Upper lobe of left lung (tissue), 6 donors: ENCODE results near the gene HOXB7. TPM values are rescaled to one million over a fixed set of nuclear protein-coding genes. Genes with fewer than 3 reads are reported as not detected.
A peak's percentile ranks its signal among the peaks of the same experiment; 100 is the strongest.

ENCODE experiments used
- ATAC-seq, 2 donors: fragments of 200-7000 bp; cut with Tn5 transposase; one replicate each; pipeline ENCODE4 v1.9.1; 2022; ENCODE audit warnings: mild to moderate bottlenecking in 2 of 2, moderate library complexity in 2 of 2; ENCODE audit not compliant: low FRiP score in 2 of 2
- DNase-seq, 2 donors: peaks; one replicate each; pipeline ENCODE4 v3.0.0-alpha.2; 2019 to 2020
- H3K27ac ChIP-seq, 4 donors: fragments of 200-600 bp; sonication (generic); one replicate each; pipeline ENCODE4 v1.5.1; 2016 to 2019
- H3K27me3 ChIP-seq, 4 donors: fragments of 200-600 bp; sonication (generic); one replicate each; pipeline ENCODE4 v1.5.1; 2017 to 2019
- H3K36me3 ChIP-seq, 4 donors: fragments of 200-600 bp; sonication (generic); one replicate each; pipeline ENCODE4 v1.5.1; 2016 to 2019
- H3K4me1 ChIP-seq, 4 donors: fragments of 200-600 bp; sonication (generic); one replicate each; pipeline ENCODE4 v1.5.1; 2018 to 2019
- H3K4me3 ChIP-seq, 4 donors: fragments of 200-600 bp; sonication (generic); one replicate each; pipeline ENCODE4 v1.5.1; 2017 to 2019; ENCODE audit warnings: mild to moderate bottlenecking in 2 of 4, moderate library complexity in 1 of 4
- H3K9me3 ChIP-seq, 4 donors: fragments of 200-600 bp; sonication (generic); one replicate each; pipeline ENCODE4 v1.5.1; 2018 to 2019
- CTCF ChIP-seq, 6 experiments: fragments of 450-650 bp in 4 of 6; fragments of 200-600 bp in 2 of 6; sonication (generic) in 2 of 6; IDR thresholded peaks; one replicate each; pipeline ENCODE4 v1.5.1; 2016 to 2019; ENCODE audit warnings: antibody characterized with exemption in 6 of 6
- EP300 ChIP-seq, 4 donors: sonication (generic); formaldehyde crosslinking; IDR thresholded peaks; one replicate each; pipeline ENCODE4 v1.5.1; 2017; ENCODE audit warnings: antibody characterized with exemption in 4 of 4, control low read depth in 2 of 4
- POLR2A ChIP-seq, 4 donors: fragments of 450-650 bp; IDR thresholded peaks; one replicate each; pipeline ENCODE4 v1.5.1; 2016 to 2017; ENCODE audit warnings: antibody characterized with exemption in 4 of 4, mild to moderate bottlenecking in 2 of 4
- POLR2AphosphoS5 ChIP-seq, 2 donors: sonication (generic); formaldehyde crosslinking; IDR thresholded peaks; one replicate each; pipeline ENCODE4 v1.5.1; 2017; ENCODE audit warnings: antibody characterized with exemption in 2 of 2
- WGBS, 2 donors: methylation state at CpG; one replicate each; pipeline ENCODE4 v1.1.5; 2017 to 2018; 5-methylcytosine and 5-hydroxymethylcytosine counted together
- total RNA-seq, 6 donors: library from RNA; depleted of rRNA in 4 of 6; stranded (reverse); fragments of >200 nt in 4 of 6; gene quantifications; one replicate each; pipeline versions ENCODE4 v1.1.0 to v1.2.1, GENCODE V29; 2016 to 2021
- donor health status: DM: no; HTN: no; CAD: no; lungs with moderate emphysema.
- donor health status: DM: no; HTN: yes; CAD: no; lungs with severe emphysema.

The HOXB7 gene
- total RNA-seq, 6 donors from 2014 or later: 1.1 to 3.7 (median 1.3) TPM; not detected in 1

- Histone ChIP-seq H3K27ac (no peak overlapping the region), H3K4me3 (no peak overlapping the region), H3K9me3 (no peaks in the 10 kb centered on the region), H3K36me3 (no peaks in the 10 kb centered on the region), H3K27me3 (peaks cover 2 to 56% (median 31%) of the 10 kb centered on the region in 4 donors), H3K4me1 (peaks cover 0 to 12% (median 2%) of the 10 kb centered on the region in 4 donors)
- no peak for TF ChIP-seq CTCF (IDR thresholded peaks at IDR 0.05)
- no peak for TF ChIP-seq POLR2A (IDR thresholded peaks at IDR 0.05)
- no peak for TF ChIP-seq POLR2AphosphoS5 (IDR thresholded peaks at IDR 0.05)
- no peak for TF ChIP-seq EP300 (IDR thresholded peaks at IDR 0.05)
- no peak for DNase-seq
- WGBS, 2 donors: 67 to 73% methylated on average over 1 of the region's 1 CpG
- ATAC-seq: no peak
Measured at GRCh38 chr17:48640858-48641180, 30.0 kb upstream of the HOXB7 start.

- H3K27me3 ChIP-seq: peaks cover 2 to 56% (median 34%) of the 10 kb centered on the region in 4 donors
- H3K4me3 ChIP-seq: no peak overlapping the region
- no peaks in the 10 kb centered on the region for H3K36me3 ChIP-seq
- no peaks in the 10 kb centered on the region for H3K9me3 ChIP-seq
- WGBS, 2 donors: 66 to 67% methylated on average over 5 to 6 of the region's 6 CpGs
- TF ChIP-seq CTCF (IDR thresholded peaks at IDR 0.05) (no peak), POLR2A (IDR thresholded peaks at IDR 0.05) (no peak), EP300 (IDR thresholded peaks at IDR 0.05) (no peak), POLR2AphosphoS5 (IDR thresholded peaks at IDR 0.05) (no peak)
- H3K27ac ChIP-seq: no peak overlapping the region
- H3K4me1 ChIP-seq: peaks cover 0 to 12% (median 2%) of the 10 kb centered on the region in 4 donors
- ATAC-seq (no peak), DNase-seq (no peak)
Measured at GRCh38 chr17:48639982-48640857, 29.4 kb upstream of the HOXB7 start.

GRCh38 chr17:48639136-48639535 is 28.3 kb upstream of the HOXB7 start:
- ATAC-seq (no peak), DNase-seq (no peak)
- Histone ChIP-seq H3K36me3 (no peaks in the 10 kb centered on the region), H3K27ac (no peak overlapping the region), H3K4me3 (no peak overlapping the region), H3K9me3 (no peaks in the 10 kb centered on the region), H3K27me3 (peaks cover 2 to 66% (median 42%) of the 10 kb centered on the region in 4 donors), H3K4me1 (peaks cover 0 to 12% (median 2%) of the 10 kb centered on the region in 4 donors)
- TF ChIP-seq POLR2A (IDR thresholded peaks at IDR 0.05) (no peak), POLR2AphosphoS5 (IDR thresholded peaks at IDR 0.05) (no peak), EP300 (IDR thresholded peaks at IDR 0.05) (no peak), CTCF (IDR thresholded peaks at IDR 0.05) (no peak)
- 30 to 39% methylated on average over 2 to 5 of the region's 5 CpGs for WGBS, 2 donors

- DNase-seq: no peak
- 30 to 47% methylated on average over 18 of the region's 18 CpGs for WGBS, 2 donors
- ATAC-seq: peak in 1 of 2 donors; percentile 19
Measured at GRCh38 chr17:48637323-48638260, 26.8 kb upstream of the HOXB7 start.

More at GRCh38 chr17:48637323-48638260, 26.8 kb upstream of the HOXB7 start:
- no peak overlapping the region for H3K27ac ChIP-seq
- H3K4me1 ChIP-seq: peaks cover 3 to 16% (median 5%) of the 10 kb centered on the region in 4 donors
- H3K9me3 ChIP-seq: no peaks in the 10 kb centered on the region
- no peak overlapping the region for H3K4me3 ChIP-seq
- peaks cover 2 to 76% (median 51%) of the 10 kb centered on the region in 4 donors for H3K27me3 ChIP-seq
- no peaks in the 10 kb centered on the region for H3K36me3 ChIP-seq
- TF ChIP-seq CTCF (IDR thresholded peaks at IDR 0.05): no peak
- TF ChIP-seq POLR2AphosphoS5 (IDR thresholded peaks at IDR 0.05): no peak
